CD4-positive, alpha-beta T cell treated with Interleukin-15 for 1 hour (primary cell): ENCODE data around the gene ZSCAN5A.
"Not testable (repeated sequence)": the region's sequence is repeated elsewhere in the genome, so short reads cannot be mapped to it uniquely, and the experiment has no call there.

Source experiments
- DNase-seq: peaks from one replicate; pipeline ENCODE4 v3.0.0-alpha.2; 2020

ZSCAN5A gene, protein sequence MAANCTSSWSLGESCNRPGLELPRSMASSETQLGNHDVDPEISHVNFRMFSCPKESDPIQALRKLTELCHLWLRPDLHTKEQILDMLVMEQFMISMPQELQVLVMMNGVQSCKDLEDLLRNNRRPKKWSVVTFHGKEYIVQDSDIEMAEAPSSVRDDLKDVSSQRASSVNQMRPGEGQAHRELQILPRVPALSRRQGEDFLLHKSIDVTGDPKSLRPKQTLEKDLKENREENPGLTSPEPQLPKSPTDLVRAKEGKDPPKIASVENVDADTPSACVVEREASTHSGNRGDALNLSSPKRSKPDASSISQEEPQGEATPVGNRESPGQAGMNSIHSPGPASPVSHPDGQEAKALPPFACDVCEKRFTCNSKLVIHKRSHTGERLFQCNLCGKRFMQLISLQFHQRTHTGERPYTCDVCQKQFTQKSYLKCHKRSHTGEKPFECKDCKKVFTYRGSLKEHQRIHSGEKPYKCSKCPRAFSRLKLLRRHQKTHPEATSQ

DNA sequence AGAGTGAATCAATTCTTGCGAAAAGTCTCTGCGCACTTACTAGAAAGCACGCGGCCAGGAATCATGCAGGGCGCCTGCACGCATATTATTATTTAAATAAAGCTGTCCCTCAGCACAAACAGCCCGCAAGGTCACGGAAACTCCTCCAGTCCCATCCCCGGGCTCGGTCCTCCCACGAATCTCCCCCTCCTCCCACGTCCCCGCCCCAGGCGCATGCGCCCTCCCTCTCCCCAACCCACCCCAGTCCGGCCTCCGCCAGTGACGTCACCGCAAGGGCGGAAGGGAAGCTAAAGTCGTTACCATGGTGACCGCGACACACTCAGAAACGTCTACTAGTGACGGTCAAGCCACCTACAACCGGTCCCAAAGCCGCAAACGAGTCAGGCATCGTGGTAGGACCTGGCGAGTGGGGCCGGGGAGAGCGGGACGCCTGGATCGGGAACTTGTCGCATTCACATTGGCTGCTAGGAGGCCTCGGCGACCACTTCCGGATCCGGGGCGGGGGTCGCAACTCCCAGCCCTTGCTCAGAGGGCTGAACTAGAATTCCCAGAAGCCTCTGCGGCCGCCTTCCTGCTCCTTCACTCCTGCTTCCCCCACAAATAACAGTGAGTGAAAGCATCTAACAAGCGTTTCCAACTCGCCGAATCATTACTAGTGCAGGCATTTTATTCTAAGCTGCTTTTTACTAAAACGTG lies at the start of gene ZSCAN5A:
Gene ZSCAN5A (minus strand): TSS at position 459 of the 696 bp plus-strand sequence. CDS start 89,793 bp downstream, outside the sequence.
- DNase-seq, result peak; percentile 96

DNA sequence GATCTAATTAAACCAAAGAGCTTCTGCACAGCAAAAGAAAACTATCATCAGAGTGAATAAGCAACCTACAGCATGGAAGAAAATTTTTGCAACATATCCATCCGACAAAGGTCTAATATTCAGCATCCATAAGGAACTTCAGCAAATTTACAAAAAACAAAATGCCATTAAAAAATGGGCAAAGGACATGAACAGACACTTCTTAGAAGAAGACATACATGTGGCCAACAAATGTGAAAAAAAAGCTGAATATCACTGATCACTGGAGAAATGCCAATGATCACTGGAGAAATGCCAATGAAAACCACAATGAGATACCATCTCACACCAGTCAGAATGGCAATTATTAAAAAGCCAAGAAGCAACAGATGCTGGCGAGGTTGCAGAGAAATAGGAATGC lies 46.2 kb upstream of the ZSCAN5A start:
- no peak for DNase-seq

DNA sequence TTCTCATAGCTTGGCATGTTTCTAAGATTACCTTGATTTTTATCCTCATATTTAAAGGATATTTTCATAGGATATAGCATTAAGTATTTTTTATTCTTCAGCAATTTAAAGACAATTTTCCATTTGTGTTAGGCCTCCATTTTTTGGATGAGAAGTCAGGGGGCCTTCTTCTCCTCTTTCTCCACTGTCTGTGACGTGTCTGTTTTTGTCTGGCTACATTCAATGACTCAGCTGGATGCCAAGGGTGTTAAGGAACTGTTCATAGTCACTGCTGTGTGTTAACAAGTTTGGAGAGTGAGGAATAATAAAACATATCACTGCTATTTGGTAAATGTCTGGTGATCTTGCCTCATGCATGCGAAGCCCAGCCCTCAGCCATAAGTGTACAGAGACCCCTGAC lies 42.3 kb upstream of the ZSCAN5A start:
- DNase-seq, result no peak

DNA sequence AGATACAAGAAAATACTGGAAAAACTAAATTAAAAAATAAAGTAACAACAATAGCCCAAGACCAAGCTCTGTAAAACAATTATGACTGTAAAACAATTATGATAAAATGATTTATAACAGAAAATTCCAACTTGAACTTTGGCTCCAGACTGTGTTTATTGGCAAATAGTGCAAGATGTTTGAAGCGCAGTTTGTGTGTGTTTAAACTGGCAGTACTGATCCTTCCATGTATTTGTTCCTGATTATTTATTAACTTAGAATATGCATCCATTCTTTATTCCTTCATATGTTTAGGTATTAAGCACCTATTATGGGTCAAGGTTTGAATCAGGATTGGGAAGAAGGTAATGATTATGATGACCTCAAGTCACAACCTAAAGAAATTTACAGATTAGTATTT lies 40.9 kb upstream of the ZSCAN5A start:
- no peak for DNase-seq

DNA sequence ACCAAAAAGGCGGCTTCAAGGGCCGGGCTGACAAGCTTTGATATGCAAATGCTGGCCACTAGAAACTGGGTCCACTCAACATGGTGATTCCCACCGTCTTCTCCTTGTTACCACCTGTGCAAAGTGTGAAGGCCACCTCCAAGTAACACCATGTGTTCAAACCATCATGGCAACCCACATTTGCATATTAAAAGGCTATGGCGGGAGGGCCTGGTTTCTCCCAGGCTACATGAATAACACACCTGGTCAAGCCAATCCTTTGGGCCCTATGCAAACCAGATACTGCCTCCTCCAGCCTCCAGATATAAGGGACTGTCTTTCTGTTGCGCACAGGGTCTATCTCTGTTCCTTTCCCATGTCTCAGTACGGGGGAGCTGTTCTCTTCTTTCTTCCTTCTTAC lies 36.6 kb upstream of the ZSCAN5A start:
- no peak for DNase-seq

DNA sequence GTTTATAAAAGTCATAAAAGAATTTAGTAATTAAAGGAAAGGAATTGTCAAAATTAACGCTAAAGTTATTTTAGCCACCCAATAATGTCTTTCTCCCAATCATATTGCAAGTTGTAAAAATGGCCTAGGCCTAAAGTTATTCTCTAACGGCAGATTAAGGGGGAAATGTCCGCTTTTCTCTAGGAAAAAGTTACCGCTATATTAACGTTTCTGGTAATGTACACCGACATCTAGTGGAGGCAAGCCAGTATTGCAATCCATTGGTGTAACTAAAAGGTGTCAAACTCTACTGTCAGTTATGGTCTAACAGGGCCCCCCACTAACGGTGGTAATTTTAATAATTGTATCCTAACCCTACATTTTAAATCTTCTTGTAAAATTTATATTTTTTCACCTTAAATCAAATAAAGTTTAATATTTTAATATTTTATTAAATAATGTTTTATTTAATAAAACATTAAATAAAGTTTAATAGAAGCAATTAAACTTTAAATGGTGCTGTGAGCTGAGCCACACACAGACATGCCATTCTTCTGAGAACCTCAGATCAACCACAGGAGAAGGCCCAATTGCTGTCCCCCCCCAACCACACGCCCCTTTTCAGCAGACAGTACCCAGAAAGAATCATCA lies 35.9 kb upstream of the ZSCAN5A start:
- DNase-seq, result peak; percentile 23

DNA sequence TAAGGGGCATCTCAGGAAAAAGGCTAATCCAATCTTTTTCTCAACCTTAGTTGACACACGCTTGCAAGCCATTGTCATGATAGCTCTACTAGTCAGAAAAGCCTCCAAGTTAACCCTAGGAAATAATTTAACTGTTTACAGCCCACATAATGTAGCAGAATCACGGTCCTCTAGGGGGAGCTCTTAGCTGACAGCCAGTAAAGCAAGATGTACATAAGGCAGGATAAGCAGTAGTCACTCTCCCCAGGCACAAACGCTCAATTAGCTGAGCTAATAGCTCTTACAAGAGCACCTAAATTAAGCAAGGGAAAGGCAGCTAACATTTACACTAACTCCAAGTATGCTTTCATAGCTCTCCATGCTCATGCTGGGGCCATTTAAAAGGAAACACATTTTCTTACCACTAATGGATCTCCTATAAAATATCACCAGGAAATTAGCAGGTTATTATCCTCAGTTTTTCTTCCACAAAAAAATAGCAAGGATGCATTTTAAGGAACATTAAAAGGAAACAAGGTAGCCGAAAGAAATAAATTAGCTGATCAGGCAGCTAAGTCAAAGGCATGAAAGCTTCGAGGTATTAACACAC lies 33.7 kb upstream of the ZSCAN5A start:
- DNase-seq, result no peak

DNA sequence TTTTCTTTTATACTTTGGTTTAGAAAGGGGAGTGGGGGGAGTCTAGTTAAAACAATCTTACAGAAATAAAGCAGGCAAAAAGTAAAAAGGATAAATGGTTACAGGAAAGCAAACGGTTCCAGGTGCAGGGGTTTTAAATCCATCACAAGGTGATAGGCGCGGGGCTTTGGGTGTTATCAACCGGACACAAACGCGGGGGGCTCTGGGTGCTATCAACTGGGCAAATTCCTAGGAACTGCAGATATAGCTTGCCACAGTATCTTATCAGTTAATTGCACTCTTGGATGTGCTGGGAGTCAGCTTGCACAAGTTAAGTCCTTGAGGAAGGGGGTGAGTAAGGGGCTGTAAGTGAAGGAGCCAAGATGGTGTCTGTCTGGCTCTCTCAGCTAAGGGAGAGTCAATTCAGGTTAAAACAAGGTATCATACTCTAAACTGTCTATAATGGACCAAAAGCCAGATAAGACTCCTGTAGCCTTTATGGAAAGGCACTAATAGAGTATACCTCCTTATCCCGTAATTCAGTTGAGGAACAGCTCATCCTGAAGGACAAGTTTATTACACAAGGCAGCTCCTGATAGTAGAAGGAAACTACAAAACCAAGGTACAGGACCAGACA lies 32.6 kb upstream of the ZSCAN5A start:
- DNase-seq, result no peak

DNA sequence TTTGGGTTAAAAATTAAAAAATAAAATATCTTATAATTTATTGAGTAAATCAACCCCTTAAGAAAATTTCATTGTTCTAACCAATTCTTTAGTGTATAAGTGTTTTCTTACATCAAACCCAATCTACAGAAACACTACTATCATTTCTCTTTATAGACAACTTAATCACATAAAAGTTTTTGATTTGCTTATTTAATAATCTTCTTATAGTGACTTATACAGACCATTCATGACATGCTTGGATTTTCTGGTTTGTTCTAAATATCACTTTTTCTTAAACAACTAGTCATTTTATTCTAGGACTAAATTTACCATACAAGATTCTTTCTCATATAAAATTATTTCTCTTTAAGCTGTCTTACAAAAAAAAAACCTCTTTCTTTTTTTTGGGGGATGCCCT lies 27.3 kb upstream of the ZSCAN5A start:
- no peak for DNase-seq

DNA sequence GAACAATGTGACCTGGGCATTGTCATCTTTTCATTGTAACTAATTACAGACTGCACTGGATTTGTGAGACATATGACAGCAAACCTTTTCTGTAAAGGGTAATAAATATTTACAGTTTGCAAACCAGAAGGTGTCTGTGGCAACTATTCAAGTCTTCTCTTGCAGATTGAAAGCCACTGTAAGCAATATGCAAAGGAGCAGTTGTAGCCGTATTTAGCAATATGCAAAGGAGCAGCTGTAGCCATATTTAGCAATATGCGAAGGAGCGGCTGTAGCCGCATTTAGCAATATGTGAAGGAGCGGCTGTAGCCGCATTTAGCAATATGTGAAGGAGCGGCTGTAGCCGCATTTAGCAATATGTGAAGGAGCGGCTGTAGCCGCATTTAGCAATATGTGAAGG lies 24.4 kb upstream of the ZSCAN5A start:
- not testable (repeated sequence) for DNase-seq

DNA sequence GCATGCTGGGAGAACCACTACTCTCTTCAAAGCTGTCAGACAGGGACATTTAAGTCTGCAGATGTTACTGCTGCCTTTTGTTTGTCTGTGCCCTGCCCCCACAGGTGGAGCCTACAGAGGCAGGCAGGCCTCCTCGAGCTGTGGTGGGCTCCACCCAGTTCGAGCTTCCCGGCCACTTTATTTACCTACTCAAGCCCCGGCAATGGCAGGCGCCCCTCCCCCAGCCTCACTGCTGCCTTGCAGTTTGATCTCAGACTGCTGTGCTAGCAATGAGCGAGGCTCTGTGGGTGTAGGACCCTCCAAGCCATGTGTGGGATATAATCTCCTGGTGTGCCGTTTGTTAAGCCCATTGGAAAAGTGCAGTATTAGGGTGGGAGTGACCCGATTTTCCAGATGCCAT lies 22.4 kb upstream of the ZSCAN5A start:
- DNase-seq, result not testable (repeated sequence)

DNA sequence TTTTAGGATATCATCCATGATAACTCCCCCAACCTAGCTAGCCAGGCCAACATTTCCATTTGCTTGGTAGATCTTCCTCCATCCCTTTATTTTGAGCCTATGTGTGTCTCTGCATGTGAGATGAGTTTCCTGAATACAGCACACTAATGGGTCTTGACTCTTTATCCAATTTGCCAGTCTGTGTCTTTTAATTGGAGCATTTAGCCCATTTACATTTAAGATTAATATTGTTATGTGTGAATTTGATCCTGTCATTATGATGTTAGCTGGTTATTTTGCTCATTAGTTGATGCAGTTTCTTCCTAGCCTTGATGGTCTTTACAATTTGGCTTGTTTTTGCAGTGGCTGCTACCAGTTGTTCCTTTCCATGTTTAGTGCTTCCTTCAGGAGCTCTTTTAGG lies 20.7 kb upstream of the ZSCAN5A start:
- DNase-seq, result not testable (repeated sequence)

DNA sequence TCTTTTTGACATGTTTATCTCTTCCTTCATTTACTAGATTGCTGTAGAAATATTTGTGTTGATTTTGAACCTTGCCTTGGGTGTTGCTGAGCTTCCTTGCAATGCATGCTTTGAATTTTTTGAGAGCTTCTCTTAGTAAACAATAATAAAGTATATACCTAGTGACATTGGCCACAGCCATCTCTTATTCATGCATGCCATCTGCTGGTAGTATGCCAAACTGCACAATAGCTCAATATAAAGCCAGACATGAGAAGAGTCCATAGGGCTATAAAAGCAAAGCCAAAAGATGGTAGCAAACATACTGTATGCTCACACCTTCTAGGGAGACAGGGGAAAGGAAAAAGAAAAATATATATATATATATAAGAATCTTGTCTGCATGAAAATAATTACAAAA lies 18.9 kb upstream of the ZSCAN5A start:
- peak; percentile 35 for DNase-seq

DNA sequence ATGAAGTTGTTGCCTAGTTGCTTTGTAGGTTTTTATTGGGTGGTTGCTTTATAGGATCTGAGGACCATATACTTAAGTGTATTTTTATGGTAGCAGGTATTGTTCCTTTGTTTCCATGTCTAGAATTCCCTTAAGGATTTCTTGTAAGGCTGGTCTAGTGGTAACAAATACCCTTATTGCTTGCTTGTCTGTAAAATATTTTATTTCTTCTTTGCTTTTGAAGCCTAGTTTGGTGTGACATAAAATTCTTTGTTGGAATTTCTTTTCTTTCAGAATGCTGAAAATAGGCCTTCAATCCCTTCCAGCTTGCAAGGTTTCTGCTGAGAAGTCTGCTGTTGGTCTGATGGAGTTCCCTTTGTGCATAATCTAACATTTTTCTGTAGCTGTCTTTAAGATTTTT lies 18.1 kb upstream of the ZSCAN5A start:
- no peak for DNase-seq

DNA sequence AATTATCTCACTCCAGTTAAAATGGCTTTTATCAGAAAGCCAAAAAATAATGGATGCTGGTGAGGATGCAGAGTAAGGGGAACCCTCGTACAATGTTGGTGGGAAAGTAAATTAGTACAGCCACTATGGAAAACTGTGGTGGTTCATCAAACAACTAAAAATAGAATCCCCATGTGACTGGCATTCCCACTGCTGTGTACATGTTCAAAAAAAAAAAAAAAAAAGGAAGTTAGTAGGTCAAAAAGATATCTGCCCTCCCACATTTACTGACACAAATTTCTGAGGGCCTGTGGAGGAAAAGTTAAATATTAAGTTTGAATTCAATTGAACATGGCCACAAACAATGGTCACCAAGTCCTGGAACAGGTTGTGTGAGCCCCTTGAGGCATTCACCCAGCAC lies 9.8 kb upstream of the ZSCAN5A start:
- DNase-seq, result no peak

DNA sequence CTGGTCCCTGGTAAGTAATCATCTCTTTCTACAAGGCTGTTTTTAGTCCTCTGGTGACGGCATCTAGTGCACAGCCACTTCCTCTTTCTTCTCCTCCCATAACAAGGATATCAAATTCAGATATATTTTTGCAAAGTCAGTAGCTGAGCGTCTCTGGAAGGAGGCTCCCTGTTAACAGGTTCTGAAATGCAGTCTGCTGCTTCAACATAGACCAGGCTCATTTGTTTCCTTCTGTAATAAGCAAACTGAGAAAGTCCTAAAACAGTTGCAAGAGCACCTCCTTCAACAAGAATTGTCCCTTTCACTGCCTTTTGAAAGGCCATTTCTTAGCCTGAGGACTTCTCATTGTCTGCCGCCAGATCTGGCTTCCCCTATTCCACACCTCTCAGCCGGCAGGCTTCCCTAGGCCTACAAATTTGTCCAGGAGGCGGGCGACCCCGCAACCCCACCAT lies 7.4 kb upstream of the ZSCAN5A start:
- DNase-seq, result peak; percentile 20

DNA sequence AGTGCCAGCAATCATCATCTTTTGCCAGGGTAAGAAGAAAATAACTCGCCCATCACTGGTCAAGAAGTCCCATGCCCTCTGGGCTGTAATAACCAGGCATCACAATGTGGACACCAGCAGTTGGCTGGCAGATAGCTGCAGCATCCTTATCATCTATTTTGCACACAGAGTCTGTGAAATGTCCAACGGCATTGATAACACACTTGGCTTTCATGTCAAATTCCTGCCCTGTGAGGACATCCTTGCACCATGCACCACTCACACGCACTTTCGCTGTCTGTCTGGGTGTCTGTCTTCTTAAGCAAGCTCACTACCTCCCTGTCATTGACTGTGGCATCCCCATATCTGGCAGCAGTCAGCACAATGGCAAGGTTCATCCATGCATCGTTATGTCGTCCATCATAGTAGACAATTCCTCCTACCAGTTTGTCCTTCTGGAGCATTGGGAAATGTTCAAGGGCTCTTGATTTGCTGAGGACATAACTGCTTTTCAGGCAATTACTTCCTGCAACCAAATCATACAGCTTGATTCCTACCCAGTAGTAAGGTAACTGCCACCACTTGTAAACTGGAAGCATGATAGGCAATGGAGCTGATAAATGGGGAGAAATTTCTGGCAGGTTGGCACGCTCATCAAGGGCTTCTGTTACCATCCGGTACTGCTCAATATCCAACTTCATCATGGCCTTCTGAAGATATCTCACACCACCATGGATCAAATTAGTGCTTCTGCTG lies 6.8 kb upstream of the ZSCAN5A start:
- DNase-seq, result no peak

DNA sequence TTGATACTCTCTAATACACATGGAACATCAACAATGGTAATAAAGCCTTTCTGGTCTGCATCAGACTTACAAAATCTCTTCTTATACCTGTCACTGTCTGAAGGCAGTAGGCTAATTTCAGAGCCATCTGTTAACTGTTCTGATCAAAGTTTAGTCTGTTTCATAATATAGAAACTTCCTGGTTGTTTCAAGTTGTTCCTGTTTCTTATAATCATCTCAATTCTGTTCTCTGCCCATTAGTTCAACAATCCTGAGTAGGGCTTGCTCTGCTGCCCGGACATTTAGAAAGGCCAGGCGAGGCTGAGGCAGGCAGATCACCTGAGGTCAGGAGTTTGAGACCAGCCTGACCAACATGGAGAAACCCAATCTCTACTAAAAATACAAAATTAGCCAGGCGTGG lies 5.4 kb upstream of the ZSCAN5A start:
- no peak for DNase-seq

DNA sequence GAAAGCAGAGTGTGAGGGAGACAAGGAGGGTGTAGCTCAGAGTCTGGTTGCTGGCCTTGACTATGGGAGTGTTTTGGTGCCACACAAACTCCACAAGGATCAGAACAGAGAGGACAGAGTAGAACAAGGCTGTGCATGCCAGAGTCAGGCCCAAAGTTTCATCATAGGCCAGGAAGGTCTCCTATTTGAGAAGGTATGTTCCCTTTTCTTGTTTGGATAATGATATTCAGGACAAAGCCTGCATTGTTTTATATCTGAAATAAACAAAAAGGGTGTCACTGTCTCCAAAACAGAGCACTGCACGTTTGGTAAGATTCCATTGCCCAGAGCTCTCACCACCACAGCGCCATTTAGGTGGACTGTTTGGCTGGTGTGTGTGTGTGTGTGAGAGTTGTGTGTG lies 3.1 kb upstream of the ZSCAN5A start:
- DNase-seq, result no peak

DNA sequence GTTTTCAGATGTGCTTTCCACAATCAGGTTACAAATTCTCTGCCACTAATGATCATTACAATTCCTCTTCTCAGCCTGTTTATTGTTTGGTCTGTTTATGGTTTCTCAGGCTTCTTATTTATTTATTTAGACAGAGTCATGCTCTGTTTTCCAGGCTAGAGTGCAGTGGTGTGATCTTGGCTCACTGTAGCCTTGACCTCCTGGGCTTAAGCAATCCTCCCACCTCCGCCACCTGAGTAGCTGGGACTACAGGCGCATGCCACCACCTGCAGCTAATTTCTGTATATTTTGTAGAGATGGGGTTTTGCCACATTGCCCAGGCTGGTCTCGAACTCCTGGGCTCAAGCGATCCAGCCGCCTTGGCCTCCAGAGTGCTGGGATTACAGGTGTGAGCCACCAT lies 2.1 kb upstream of the ZSCAN5A start:
- no peak for DNase-seq

DNA sequence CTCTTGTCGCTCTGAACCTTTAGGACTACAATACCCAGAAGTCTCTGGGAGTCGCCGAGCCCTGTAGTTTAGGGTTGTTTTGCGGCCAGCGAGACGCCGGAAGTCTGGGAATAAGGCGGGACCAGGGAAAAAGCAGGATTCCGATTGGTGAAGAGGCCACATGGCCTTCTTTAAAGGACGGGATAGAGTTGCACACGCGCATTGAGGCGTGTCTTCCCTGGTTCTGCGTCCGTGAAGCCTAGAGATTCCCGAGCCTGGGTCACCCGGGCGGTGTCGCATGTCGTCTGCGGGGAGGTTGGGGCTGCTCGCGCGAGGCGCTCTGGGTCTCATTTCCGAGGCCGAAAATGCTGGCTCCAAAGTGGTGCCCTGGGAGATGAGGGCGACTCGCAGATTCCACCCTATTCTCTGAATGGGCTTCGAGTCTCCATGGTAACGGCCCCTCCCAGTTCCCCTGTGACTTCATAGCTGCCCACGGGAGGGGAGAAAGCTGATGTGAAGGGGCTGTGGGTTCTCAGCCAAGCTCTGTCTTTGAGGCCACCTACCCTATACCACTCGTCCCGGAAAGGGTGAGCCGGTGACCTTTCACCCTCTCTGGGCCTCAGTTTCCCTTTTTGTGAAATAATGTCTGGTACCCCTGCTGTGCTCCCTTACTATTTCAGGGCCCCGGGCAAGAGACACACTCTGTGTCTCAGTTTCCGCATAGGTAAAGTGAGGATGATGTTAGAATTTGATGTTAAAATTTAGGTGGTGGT lies 614 bp upstream of the ZSCAN5A start:
- DNase-seq, result peak; percentile 95
